Panc1 (cell line): ENCODE data around the gene WNK2.

Experiments
- POLR2AphosphoS5 ChIP-seq: IDR thresholded peaks from 2 replicates; pipeline ENCODE4 v1.6.1; 2012; ENCODE audit warnings: mild to moderate bottlenecking, low read depth, low read length, moderate library complexity
- SIN3A ChIP-seq: IDR thresholded peaks from 2 replicates; pipeline ENCODE4 v1.6.1; 2012; ENCODE audit warnings: low read depth, mild to moderate bottlenecking, low read length, moderate library complexity, borderline replicate concordance; ENCODE audit not compliant: insufficient read depth
- TCF7L2 ChIP-seq: IDR thresholded peaks from 2 replicates; pipeline ENCODE4 v1.6.1; 2011; ENCODE audit warnings: mild to moderate bottlenecking, low read depth, low read length, inconsistent platforms
- TF ChIP-seq, protein P1 (sequence below): fragments of 450-650 bp; IDR thresholded peaks from 2 replicates; pipeline ENCODE4 v1.5.1; 2017; ENCODE audit warnings: mild to moderate bottlenecking

- TF ChIP-seq SIN3A (no peak), TCF7L2 (no peak), POLR2AphosphoS5 (no peak)
- TF ChIP-seq, protein P1, sequence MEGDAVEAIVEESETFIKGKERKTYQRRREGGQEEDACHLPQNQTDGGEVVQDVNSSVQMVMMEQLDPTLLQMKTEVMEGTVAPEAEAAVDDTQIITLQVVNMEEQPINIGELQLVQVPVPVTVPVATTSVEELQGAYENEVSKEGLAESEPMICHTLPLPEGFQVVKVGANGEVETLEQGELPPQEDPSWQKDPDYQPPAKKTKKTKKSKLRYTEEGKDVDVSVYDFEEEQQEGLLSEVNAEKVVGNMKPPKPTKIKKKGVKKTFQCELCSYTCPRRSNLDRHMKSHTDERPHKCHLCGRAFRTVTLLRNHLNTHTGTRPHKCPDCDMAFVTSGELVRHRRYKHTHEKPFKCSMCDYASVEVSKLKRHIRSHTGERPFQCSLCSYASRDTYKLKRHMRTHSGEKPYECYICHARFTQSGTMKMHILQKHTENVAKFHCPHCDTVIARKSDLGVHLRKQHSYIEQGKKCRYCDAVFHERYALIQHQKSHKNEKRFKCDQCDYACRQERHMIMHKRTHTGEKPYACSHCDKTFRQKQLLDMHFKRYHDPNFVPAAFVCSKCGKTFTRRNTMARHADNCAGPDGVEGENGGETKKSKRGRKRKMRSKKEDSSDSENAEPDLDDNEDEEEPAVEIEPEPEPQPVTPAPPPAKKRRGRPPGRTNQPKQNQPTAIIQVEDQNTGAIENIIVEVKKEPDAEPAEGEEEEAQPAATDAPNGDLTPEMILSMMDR: no peak
Measured at GRCh38 chr9:93149361-93149760, 34.6 kb upstream of the WNK2 start.
